Stimulated activated CD4-positive, alpha-beta T cell treated with anti-CD3 and anti-CD28 coated beads, Interleukin-1b, Interleukin-23, amount 100 ng/mL, for 48 hours (primary cell): ENCODE data around the gene SUCLA2.
"Not testable (repeated sequence)": the region's sequence is repeated elsewhere in the genome, so short reads cannot be mapped to it uniquely, and the experiment has no call there.

Experiments
- DNase-seq: peaks from one replicate; pipeline ENCODE4 v3.0.0-alpha.2; 2020

The SUCLA2 gene

GRCh38 chr13:48001114-48001881 lies at the start of gene SUCLA2:
SUCLA2 (minus strand) TSS chr13:48001273; CDS start chr13:48001269, 4 bp downstream.
- peak; percentile 91 for DNase-seq

DNA sequence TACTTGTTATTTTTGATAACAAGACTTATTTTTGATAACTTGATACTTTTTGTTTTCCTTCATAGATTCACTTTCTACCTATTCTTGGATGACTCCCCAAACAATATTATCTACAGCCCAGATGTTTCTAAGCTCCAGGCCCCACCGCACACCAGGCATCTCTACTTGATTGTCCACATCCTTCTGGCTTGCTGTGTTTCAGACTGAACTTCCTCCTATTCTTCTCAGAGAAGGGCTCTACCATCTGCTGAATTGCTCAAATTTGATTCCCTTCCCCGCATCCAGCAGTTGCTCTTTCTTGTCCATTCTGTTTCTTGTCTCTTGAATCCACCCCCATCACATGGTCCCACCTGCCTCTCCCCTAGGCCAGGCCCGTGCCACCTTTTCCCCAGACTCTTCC lies 49.5 kb upstream of the SUCLA2 start:
- no peak for DNase-seq

- no peak for DNase-seq
Observed at GRCh38 chr13:48043789-48044503, 42.9 kb upstream of the SUCLA2 start.

- DNase-seq, result no peak
Observed at GRCh38 chr13:48042894-48043293, 41.8 kb upstream of the SUCLA2 start.

- no peak for DNase-seq
Observed at GRCh38 chr13:48040896-48041295, 39.8 kb upstream of the SUCLA2 start.

- DNase-seq, result no peak
Observed at GRCh38 chr13:48040049-48040448, 39.0 kb upstream of the SUCLA2 start.

GRCh38 chr13:48038761-48039160 lies 37.7 kb upstream of the SUCLA2 start:
- no peak for DNase-seq

GRCh38 chr13:48037346-48038173 lies 36.5 kb upstream of the SUCLA2 start, which contains the start of gene NUDT15:
NUDT15 (plus strand) TSS chr13:48037726; CDS start chr13:48037747, 21 bp downstream.
- DNase-seq, result peak; percentile 96

DNA sequence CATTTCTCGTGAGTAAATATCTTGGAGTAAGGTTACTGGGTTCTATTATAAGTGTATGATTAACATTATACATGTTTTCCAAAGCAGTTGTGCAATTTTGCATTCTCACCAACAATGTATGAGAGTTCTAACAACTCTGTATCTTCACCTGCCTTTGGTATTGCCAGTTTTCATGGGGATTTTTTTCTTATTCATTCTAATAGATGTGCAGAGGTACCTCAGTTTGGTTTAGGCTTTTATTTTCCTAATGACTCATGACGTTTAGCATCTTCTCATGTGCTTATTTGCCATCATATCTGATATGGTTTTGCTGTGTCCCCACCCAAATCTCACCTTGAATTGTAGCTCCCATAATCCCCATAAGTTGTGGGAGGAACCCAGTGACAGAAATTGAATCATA lies 28.8 kb upstream of the SUCLA2 start:
- no peak for DNase-seq

DNA sequence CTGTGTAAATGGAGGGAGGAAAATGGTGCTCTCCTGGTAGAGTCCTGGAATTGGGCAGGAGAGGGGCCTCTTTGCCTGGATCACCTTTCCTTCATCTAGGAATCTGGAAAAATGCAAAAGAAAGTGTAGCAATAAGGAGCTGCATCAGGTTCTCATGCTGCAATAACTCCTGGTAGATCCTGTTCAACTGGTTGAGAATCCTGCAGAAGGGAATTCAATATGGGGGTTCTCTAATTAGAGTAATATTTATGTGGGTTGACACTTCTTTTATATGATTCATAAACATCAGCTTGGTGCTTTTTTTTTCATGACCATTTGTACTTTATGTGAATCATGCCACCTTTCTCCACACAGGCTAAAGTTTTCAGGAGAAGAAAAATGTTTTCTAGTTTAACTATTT lies 27.0 kb upstream of the SUCLA2 start:
- DNase-seq, result no peak

GRCh38 chr13:48019796-48020195 lies 18.7 kb upstream of the SUCLA2 start:
- no peak for DNase-seq

DNA sequence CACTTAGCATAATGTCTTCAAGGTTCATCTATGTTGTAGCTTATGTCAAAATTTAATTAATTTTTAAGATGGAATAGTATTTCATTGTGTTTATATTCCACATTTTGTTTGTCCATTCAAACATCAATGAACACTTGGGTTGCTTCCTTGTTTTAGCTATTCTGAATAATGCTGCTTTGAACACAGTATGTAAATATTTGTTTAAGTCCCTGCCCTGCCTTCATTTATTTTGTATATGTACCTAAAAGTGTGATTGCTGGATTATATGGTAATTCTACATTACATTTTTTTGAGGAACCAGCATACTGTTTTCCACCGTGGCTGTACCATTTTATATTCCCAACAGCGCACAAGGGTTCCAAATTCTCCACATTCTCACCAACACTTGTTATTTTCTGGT lies 17.6 kb upstream of the SUCLA2 start:
- no peak for DNase-seq

DNA sequence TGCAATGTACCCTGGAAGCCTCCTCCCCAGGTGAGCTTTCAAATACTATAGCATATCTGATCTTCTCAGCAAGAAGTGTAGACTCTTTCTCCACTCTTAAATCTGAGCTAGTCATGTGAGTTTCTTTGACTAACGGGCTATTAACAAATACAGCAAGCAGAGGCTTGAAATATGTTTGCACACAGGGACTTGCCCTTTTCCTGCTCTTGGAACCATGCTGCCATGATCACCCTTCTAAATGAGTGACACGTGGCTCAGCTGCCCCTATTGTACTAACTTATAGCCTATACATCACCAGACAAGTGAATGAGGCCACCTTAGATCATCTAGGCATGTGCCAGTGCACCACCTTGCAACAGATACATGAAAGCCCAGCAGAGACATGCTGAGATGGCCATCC lies 13.3 kb upstream of the SUCLA2 start:
- DNase-seq, result no peak

GRCh38 chr13:48012668-48013067 lies 11.6 kb upstream of the SUCLA2 start:
- no peak for DNase-seq

DNA sequence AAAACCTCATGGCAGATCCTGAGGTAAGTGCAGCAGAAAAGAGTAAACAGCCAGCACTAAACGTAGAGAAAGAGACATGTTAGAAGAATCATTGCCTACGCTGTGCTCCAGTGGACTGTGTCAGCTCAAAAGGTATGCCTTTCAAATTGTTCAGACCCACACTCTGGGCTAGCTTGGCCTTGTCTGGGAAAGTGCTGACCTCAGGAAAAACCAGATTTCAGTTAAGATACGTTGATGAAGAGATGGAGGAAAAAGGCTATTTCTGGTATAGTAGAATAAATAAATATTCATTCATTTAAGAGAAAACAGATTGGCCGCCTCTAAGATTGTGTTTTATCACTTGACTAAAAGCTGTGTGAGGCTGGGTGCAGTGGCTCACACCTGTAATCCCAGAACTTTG lies 9.6 kb upstream of the SUCLA2 start:
- no peak for DNase-seq

GRCh38 chr13:48009284-48009683 lies 8.2 kb upstream of the SUCLA2 start:
- DNase-seq, result no peak

DNA sequence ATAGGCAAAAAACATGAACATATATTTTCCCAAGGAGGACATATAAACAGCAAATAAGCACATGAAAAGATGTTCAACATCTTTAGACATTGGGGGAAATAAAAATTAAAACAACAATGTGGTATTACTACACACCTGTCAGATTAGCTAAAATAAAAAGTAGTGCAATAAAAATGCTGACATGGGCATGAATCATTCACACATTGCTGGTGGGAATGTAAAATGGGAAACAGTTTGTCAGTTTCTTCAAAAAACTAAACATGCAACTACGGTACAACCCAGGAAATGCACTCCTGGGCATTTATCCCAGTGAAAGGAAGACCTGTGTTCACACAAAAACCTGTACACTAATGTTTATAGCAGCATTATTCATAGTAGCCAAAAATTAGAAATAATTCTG lies 5.3 kb upstream of the SUCLA2 start:
- DNase-seq, result no peak

GRCh38 chr13:48004201-48004600 lies 3.1 kb upstream of the SUCLA2 start:
- DNase-seq, result no peak

DNA sequence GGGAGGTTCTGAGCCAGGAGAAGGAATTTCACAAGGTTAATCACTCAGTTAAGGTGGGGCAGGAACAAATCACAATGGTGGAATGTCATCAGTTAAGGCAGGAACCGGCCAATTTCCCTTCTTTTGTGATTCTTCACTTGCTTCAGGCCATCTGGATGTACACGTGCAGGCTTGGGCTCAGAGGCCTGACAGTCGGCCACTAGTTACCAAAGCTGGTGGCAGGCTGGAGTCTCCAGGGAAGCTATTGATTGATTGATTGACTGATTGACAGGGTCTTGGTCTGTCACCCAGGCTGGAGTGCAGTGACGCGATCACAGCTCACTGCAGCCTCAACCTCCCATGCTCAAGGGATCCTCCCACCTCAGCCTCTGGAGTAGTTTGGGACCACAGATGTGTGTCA lies 926 bp upstream of the SUCLA2 start:
- not testable (repeated sequence) for DNase-seq

- peak; percentile 3 for DNase-seq
Observed at GRCh38 chr13:48000559-48001113, 437 bp downstream of the SUCLA2 start.

DNA sequence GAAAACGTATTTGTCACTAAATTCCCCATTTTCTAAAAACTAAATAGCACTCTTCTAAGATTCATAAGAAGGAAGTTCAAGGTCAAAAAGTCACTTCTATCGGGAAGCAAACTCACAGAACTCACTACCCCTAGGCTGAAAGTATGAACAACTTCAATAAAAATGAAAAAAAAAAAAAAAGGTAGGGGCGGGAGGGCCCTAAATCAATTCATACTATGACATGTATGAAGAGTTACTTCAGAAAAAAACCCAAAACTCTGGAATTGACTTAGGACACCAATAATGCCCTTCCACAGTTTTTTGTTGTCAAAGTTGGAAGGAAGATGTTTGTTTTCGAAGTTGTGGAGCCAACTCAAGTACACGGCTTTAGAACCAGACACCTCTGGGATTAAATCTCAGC lies 1.1 kb downstream of the SUCLA2 start:
- no peak for DNase-seq

DNA sequence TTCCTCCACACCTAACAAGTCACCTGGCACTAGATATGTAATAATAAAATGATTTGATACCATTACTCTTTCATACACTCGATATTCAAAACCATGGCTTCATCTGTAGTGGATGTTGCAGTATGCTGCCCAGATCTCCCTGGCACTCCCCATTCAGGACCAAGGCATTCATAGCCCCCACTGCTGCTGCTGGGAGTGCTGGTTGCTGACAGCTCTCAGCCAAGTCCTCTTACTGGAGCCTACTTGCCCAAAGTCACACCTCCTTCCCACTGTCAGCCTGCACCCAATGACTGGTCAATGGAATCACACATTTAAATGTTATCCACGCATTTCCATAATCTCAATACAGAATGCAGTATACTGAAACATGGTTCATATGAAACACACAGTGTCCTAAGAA lies 3.7 kb downstream of the SUCLA2 start:
- DNase-seq, result no peak

DNA sequence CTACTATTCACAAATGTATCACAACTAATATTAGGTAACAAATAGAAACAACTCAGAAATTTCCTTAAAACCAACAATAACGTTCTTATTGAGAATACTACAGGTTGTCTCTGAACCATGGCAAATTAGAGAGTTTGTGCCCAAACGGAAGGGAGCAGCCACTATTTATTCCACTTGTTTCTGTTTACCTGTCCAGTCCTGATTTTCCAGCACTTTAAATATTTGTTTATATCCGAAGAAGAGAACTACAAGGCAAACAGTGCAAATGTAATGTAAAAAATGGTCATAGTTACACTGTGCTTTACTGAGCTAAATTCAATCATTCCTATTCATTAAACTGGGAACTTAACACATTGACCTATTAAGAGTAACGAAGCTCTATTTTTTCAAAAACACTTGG lies 9.2 kb downstream of the SUCLA2 start:
- DNase-seq, result no peak
